ENCODE measurements around the gene COG8.

Gene COG8

DNA sequence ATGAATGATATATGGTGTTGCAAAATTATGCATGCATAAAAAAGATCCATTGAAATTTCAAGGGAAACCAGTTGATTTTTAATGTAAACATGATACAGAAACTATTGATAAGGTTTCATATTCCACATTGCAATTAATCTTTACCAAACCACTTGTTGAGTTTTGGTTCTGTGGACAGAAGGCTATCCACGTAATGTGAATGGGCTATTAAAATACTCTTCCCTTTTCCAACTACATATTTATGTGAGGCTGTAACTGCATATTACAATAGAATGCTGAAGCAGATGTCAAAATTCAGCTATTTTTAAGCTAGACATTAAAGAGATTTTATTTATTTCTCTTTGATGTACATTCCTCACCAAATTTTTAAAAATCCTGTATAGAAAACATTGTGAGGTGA lies 62.0 kb downstream of the COG8 start:
- TF ChIP-seq, protein P1, sequence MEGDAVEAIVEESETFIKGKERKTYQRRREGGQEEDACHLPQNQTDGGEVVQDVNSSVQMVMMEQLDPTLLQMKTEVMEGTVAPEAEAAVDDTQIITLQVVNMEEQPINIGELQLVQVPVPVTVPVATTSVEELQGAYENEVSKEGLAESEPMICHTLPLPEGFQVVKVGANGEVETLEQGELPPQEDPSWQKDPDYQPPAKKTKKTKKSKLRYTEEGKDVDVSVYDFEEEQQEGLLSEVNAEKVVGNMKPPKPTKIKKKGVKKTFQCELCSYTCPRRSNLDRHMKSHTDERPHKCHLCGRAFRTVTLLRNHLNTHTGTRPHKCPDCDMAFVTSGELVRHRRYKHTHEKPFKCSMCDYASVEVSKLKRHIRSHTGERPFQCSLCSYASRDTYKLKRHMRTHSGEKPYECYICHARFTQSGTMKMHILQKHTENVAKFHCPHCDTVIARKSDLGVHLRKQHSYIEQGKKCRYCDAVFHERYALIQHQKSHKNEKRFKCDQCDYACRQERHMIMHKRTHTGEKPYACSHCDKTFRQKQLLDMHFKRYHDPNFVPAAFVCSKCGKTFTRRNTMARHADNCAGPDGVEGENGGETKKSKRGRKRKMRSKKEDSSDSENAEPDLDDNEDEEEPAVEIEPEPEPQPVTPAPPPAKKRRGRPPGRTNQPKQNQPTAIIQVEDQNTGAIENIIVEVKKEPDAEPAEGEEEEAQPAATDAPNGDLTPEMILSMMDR (IDR thresholded peaks at IDR 0.05; ENCODE audit: low read depth, low read length, missing control alignments), result no peak
- no peak overlapping the region for H3K4me3 ChIP-seq (replicated peaks; ENCODE audit: low read depth, low read length)
- DNase-seq (ENCODE audit: extremely low read depth, low read depth), result no peak
